HepG2 (cell line): ENCODE results near the gene PPA2. TPM values are rescaled to one million over a fixed set of nuclear protein-coding genes. Genes with fewer than 3 reads are reported as not detected.
"Not testable (repeated sequence)": the region's sequence is repeated elsewhere in the genome, so short reads cannot be mapped to it uniquely, and the experiment has no call there.

Experiments
- ATAC-seq: fragments of 200-7000 bp; cut with Tn5 transposase; 3 replicates; pipeline ENCODE4 v1.9.1; 2020; ENCODE audit warnings: mild to moderate bottlenecking, moderate library complexity
- BruUV-seq: library from RNA; stranded (reverse); fragments of 400-500 nt; replicated peaks from 2 replicates; lab custom pipeline; 2021; lab: Mats Ljungman, UMichigan
- CTCF ChIA-PET: fragments of 300-600 bp; formaldehyde crosslinking; extraction: SDS; loops from one replicate; lab custom pipeline; 2021; ENCODE audit warnings: low total read pairs, inconsistent platforms, low intra/inter-chr PET ratio; lab: Yijun Ruan, JAX
- POLR2A ChIA-PET: fragments of 350-600 bp; sonication (Branson Sonifier 250); formaldehyde crosslinking; loops from one replicate; lab custom pipeline; 2020; ENCODE audit warnings: antibody characterized with exemption, inconsistent platforms; lab: Yijun Ruan, JAX
- DNase-seq: peaks from one replicate; pipeline ENCODE4 v3.0.0-alpha.2; 2015; ENCODE audit warnings: low spot score
- FAIRE-seq: peaks from 3 replicates; lab custom pipeline; 2011; peaks lifted over from hg19 to GRCh38; lab: Jason Lieb, UNC
- H2AFZ ChIP-seq: one replicate; pipeline ENCODE4 v1.6.1; 2011; ENCODE audit warnings: low read length, inconsistent platforms
- H3K27ac ChIP-seq: fragments of 300-600 bp; 3 replicates; pipeline ENCODE4 v1.8.0; 2011; ENCODE audit warnings: mixed run types, mild to moderate bottlenecking, mixed read lengths, low read length, inconsistent platforms; ENCODE audit not compliant: insufficient read depth; ENCODE audit errors: extremely low read length
- H3K27me3 ChIP-seq, 2 experiments: fragments of 200-600 bp in 1 of 2; 2 replicates in 1 of 2; 3 replicates in 1 of 2; pipeline versions ENCODE4 v1.6.0 to v1.8.0; 2011; ENCODE audit warnings: low read length in 2 of 2, mild to moderate bottlenecking in 2 of 2, moderate library complexity in 2 of 2, inconsistent platforms in 1 of 2; ENCODE audit not compliant: insufficient read depth in 2 of 2, control insufficient read depth in 1 of 2
- H3K36me3 ChIP-seq, 2 experiments: fragments of 200-600 bp in 1 of 2; replicated peaks in 1 of 2; 2 replicates in 1 of 2; 3 replicates in 1 of 2; pipeline versions ENCODE4 v1.5.1 to v1.8.0; 2011; ENCODE audit warnings: low read length in 2 of 2, inconsistent platforms in 1 of 2; ENCODE audit not compliant: insufficient read depth in 2 of 2, control insufficient read depth in 1 of 2
- H3K4me1 ChIP-seq: 2 replicates; pipeline ENCODE4 v1.5.1; 2012; ENCODE audit warnings: low read length, inconsistent platforms; ENCODE audit not compliant: insufficient read depth
- H3K4me2 ChIP-seq: 2 replicates; pipeline ENCODE4 v1.6.0; 2011; ENCODE audit warnings: low read depth, low read length, inconsistent platforms
- H3K4me3 ChIP-seq, 3 experiments: fragments of 200-600 bp in 1 of 3; sonication (generic), shearing (Covaris generic) in 1 of 3; replicated peaks in 1 of 3; 2 replicates each; pipeline ENCODE4 v1.5.1; 2011 to 2016; ENCODE audit warnings: low read length in 3 of 3, inconsistent platforms in 2 of 3, low read depth in 2 of 3, mild to moderate bottlenecking in 2 of 3, control low read depth in 1 of 3, mixed read lengths in 1 of 3; ENCODE audit not compliant: insufficient read depth in 1 of 3
- H3K79me2 ChIP-seq: one replicate; pipeline ENCODE4 v1.6.1; 2011; ENCODE audit warnings: low read length, inconsistent platforms; ENCODE audit not compliant: insufficient read depth
- H3K9ac ChIP-seq: 2 replicates; pipeline ENCODE4 v1.6.0; 2011; ENCODE audit warnings: mild to moderate bottlenecking, low read depth, low read length, inconsistent platforms; ENCODE audit not compliant: insufficient read depth
- H3K9me3 ChIP-seq: 2 replicates; pipeline ENCODE4 v1.5.1; 2012; ENCODE audit warnings: mild to moderate bottlenecking, low read length
- H4K20me1 ChIP-seq: 2 replicates; pipeline ENCODE4 v1.6.0; 2011; ENCODE audit warnings: inconsistent platforms, mild to moderate bottlenecking, low read length, moderate library complexity; ENCODE audit not compliant: insufficient read depth
- ATF7-NPFF ChIP-seq: sonication (generic); formaldehyde crosslinking; IDR thresholded peaks from 2 replicates; pipeline ENCODE4 v1.8.1; 2023; ENCODE audit warnings: mild to moderate bottlenecking, low read depth, missing genetic modification reagents, moderate library complexity
- HNF4A ChIP-seq: sonication (generic); formaldehyde crosslinking; IDR thresholded peaks from 2 replicates; pipeline ENCODE4 v1.4.0; 2020; ENCODE audit warnings: missing genetic modification reagents
- MIXL1 ChIP-seq: IDR thresholded peaks from 2 replicates; pipeline ENCODE4 v1.6.1; 2016
- MXI1 ChIP-seq: IDR thresholded peaks from 3 replicates; pipeline ENCODE4 v1.6.1; 2012; ENCODE audit warnings: low read depth, low read length, inconsistent platforms, borderline replicate concordance
- ONECUT2 ChIP-seq: sonication (generic); formaldehyde crosslinking; IDR thresholded peaks from 2 replicates; pipeline ENCODE4 v1.4.0; 2020; ENCODE audit warnings: missing genetic modification reagents
- ZNF567 ChIP-seq: sonication (generic); formaldehyde crosslinking; IDR thresholded peaks from 2 replicates; pipeline ENCODE4 v1.8.1; 2023; ENCODE audit warnings: mild to moderate bottlenecking, missing genetic modification reagents, borderline replicate concordance
- WGBS: methylation state at CpG from one replicate; pipeline ENCODE4 v1.1.6; 2017; ENCODE audit warnings: low lambda C conversion rate; 5-methylcytosine and 5-hydroxymethylcytosine counted together
- in situ Hi-C: cut with HindIII; loops from 2 replicates; pipeline ENCODE4 v1.10.0; 2017; ENCODE audit warnings: low pct_unique_long_range_greater_than_20kb; ENCODE audit not compliant: extremely low pct_ligation_motif_present
- intact Hi-C: fragments of 100-400 bp; cut with micrococcal nuclease; formaldehyde crosslinking; loops from one replicate; pipeline ENCODE4 v1.10.0; 2022; ENCODE audit not compliant: unreplicated experiment
- polyA plus RNA-seq, 8 experiments: library from polyadenylated mRNA; depleted of rRNA in 3 of 8; stranded (reverse) in 7 of 8; unstranded in 1 of 8; fragments of >200 nt; fragmentation: Illumina TruSeq in 4 of 8; extraction: Trizol in 4 of 8; gene quantifications; 2 replicates each; pipeline versions ENCODE4 v1.2.1 to v1.2.3, GENCODE V29; 2011 to 2016; ENCODE audit warnings: low read depth in 4 of 8, missing spikeins in 1 of 8, mixed read lengths in 1 of 8; ENCODE audit not compliant: insufficient read depth in 1 of 8
- total RNA-seq, 5 experiments: library from RNA; depleted of rRNA; stranded (reverse); fragments of >200 nt; fragmentation: Illumina TruSeq; extraction: Trizol; gene quantifications; 2 replicates each; pipeline ENCODE4 v1.2.3, GENCODE V29; 2016; ENCODE audit warnings: low read depth in 1 of 5

Gene PPA2
- total and polyA plus RNA-seq, 2 of the 13 experiments (the other 11 are each of a cell fraction or from before 2014, with no cell fraction given): 44.2 to 70.6 TPM

GRCh38 chr4:105414316-105414715, 59.5 kb downstream of the PPA2 start:
- intact Hi-C loops (no loop called here), in situ Hi-C loops (no loop called here)
- Histone ChIP-seq H3K9me3 (no peaks in the 10 kb centered on the region), H3K4me2 (no peak overlapping the region), H3K79me2 (no peaks in the 10 kb centered on the region), H3K4me1 (peaks cover 10% of the 10 kb centered on the region), H3K36me3 (peaks cover 0 to 2% of the 10 kb centered on the region in 2 experiments; a peak in 1 of 5 replicates), H4K20me1 (no peaks in the 10 kb centered on the region), H3K9ac (no peak overlapping the region), H3K4me3 (no peak overlapping the region), H3K27me3 (no peaks in the 10 kb centered on the region), H3K27ac (no peak overlapping the region), H2AFZ (no peak overlapping the region)
- BruUV-seq: no TSS peak
- ATAC-seq (no peak; the same call in 2 of the 3 replicates), FAIRE-seq (no peak), DNase-seq (no peak)
- WGBS: 88% methylated on average over 10 of the region's 15 CpGs
- POLR2A ChIA-PET: no interaction called here
- TF ChIP-seq ONECUT2 (CRISPR knock-in tag): no peak
- TF ChIP-seq MIXL1 (CRISPR knock-in tag): no peak
- no peak for TF ChIP-seq ZNF567 (CRISPR knock-in tag)
- TF ChIP-seq HNF4A (CRISPR knock-in tag): no peak
- TF ChIP-seq MXI1: no peak
- no peak for TF ChIP-seq ATF7-NPFF
- CTCF ChIA-PET: no interaction called here

DNA sequence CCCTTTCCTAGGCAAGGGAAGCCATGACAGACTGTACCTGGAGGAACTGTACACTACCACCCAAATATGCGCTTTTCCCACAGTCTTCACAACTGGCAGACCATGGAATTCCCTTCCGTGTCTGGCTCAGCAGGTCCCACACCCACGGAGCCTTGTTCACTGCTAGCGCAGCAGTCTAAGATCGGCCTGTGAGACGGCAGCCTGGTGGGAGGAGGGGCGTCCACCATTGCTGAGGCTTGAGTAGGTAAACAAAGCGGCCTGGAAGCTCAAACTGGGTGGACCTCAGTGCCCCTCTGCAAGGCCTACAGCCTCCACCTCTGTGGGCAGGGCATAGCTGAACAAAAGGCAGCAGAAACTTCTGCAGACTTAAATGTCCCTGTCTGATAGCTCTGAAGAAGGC, 64.7 kb downstream of the PPA2 start:
- H3K9ac ChIP-seq, H3K79me2 ChIP-seq, H3K27me3 ChIP-seq, POLR2A ChIA-PET, H3K36me3 ChIP-seq, H3K27ac ChIP-seq, in situ Hi-C loops, H4K20me1 ChIP-seq, BruUV-seq, DNase-seq, H3K4me2 ChIP-seq, ATAC-seq, intact Hi-C loops, FAIRE-seq, H3K9me3 ChIP-seq, H3K4me3 ChIP-seq, CTCF ChIA-PET, H2AFZ ChIP-seq, H3K4me1 ChIP-seq: not testable (repeated sequence)
- WGBS: 96% methylated on average over 5 of the region's 8 CpGs
